ENCODE measurements around the gene EEF2K.

The EEF2K gene

DNA sequence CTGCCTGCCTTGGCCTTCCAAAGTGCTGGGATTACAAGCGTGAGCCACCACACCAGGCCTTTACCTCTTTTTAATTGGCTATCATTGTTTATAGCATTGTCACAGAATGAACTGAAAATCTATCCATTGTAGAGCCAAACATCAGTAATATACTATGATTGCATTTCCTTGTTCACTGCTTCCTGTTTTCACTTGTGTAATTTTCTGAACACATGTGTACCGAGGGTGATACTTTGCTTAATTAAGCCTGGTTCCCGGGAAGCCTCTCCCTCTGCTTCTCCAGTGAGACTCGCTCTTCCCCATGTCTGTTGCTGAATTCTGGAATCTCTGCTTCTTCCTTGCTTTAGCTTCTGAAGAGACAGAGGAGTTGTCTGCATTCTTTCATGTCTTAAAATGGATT, 124.2 kb downstream of the EEF2K start:
- 94 to 95% methylated on average over 4 of the region's 4 CpGs for WGBS, 2 experiments

GRCh38 chr16:22333457-22333994, 127.4 kb downstream of the EEF2K start:
- H3K4me1 ChIP-seq (ENCODE audit: control insufficient read depth, insufficient read depth, low read length): no peaks in the 10 kb centered on the region
- 76% methylated on average over 6 of the region's 6 CpGs for WGBS, 2 experiments
- H3K36me3 ChIP-seq (ENCODE audit: control insufficient read depth, insufficient read depth, low read length): peaks cover 35% of the 10 kb centered on the region
- no peak overlapping the region for H3K27ac ChIP-seq (ENCODE audit: insufficient read depth, low read depth, low read length, poor library complexity, severe bottlenecking)
- no peaks in the 10 kb centered on the region for H3K27me3 ChIP-seq (ENCODE audit: control insufficient read depth, insufficient read depth, low read length, poor library complexity, severe bottlenecking)
- H3K4me3 ChIP-seq (ENCODE audit: insufficient read depth, low read depth, low read length): no peak overlapping the region
- no peaks in the 10 kb centered on the region for H3K9me3 ChIP-seq (ENCODE audit: control insufficient read depth, low read length)

More for the DNA sequence above, 124.2 kb downstream of the EEF2K start:
- H3K27ac ChIP-seq (ENCODE audit: insufficient read depth, low read depth, low read length, poor library complexity, severe bottlenecking): no peak overlapping the region
- no peaks in the 10 kb centered on the region for H3K9me3 ChIP-seq (ENCODE audit: control insufficient read depth, low read length)
- no peak overlapping the region for H3K4me3 ChIP-seq (ENCODE audit: insufficient read depth, low read depth, low read length)
- H3K36me3 ChIP-seq (ENCODE audit: control insufficient read depth, insufficient read depth, low read length): peaks cover 40% of the 10 kb centered on the region
- H3K4me1 ChIP-seq (ENCODE audit: control insufficient read depth, insufficient read depth, low read length): no peaks in the 10 kb centered on the region
- H3K27me3 ChIP-seq (ENCODE audit: control insufficient read depth, insufficient read depth, low read length, poor library complexity, severe bottlenecking): no peaks in the 10 kb centered on the region

DNA sequence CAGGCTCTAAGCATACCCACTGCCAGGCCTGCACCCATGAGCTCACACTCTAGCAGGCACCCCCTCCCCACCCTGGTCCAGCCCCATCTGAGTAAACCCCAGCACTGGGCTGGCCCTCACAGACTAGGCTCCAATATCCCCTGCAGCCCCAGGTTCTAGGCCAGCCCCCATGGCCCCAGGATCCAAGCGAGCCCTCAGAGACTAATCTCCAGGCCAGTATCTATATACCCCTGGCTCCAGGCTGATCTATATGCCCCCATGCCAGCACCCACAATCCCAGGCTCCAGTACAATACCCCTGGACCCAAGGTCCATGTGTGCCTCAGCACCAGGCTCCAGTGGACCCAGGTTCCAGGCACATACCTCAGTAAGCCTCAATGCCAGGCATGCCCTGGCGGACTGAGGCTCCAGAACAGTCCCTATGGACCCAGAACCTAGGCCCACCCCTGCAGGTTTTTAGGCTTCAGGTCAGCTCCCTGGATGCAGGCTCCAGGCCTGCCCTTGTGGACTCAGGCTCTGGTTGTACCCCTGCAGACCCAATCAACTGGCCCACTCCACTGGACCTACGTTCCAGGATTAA, 129.7 kb downstream of the EEF2K start:
- H3K4me1 ChIP-seq (ENCODE audit: control insufficient read depth, insufficient read depth, low read length): no peaks in the 10 kb centered on the region
- no peaks in the 10 kb centered on the region for H3K27me3 ChIP-seq (ENCODE audit: control insufficient read depth, insufficient read depth, low read length, poor library complexity, severe bottlenecking)
- 92 to 93% methylated on average over 3 of the region's 3 CpGs for WGBS, 2 experiments
- no peaks in the 10 kb centered on the region for H3K9me3 ChIP-seq (ENCODE audit: control insufficient read depth, low read length)
- H3K4me3 ChIP-seq (ENCODE audit: insufficient read depth, low read depth, low read length): no peak overlapping the region
- no peak overlapping the region for H3K27ac ChIP-seq (ENCODE audit: insufficient read depth, low read depth, low read length, poor library complexity, severe bottlenecking)
- peaks cover 34% of the 10 kb centered on the region for H3K36me3 ChIP-seq (ENCODE audit: control insufficient read depth, insufficient read depth, low read length)

- Histone ChIP-seq H3K9me3 (ENCODE audit: control insufficient read depth, low read length) (no peaks in the 10 kb centered on the region), H3K4me3 (ENCODE audit: insufficient read depth, low read depth, low read length) (no peak overlapping the region), H3K27me3 (ENCODE audit: control insufficient read depth, insufficient read depth, low read length, poor library complexity, severe bottlenecking) (no peaks in the 10 kb centered on the region), H3K36me3 (ENCODE audit: control insufficient read depth, insufficient read depth, low read length) (peaks cover 27% of the 10 kb centered on the region), H3K4me1 (ENCODE audit: control insufficient read depth, insufficient read depth, low read length) (no peaks in the 10 kb centered on the region), H3K27ac (ENCODE audit: insufficient read depth, low read depth, low read length, poor library complexity, severe bottlenecking) (no peak overlapping the region)
These were observed 130.5 kb downstream of the EEF2K start for GRCh38 chr16:22336581-22336980.

- H3K27ac ChIP-seq (ENCODE audit: insufficient read depth, low read depth, low read length, poor library complexity, severe bottlenecking): no peak overlapping the region
- H3K9me3 ChIP-seq (ENCODE audit: control insufficient read depth, low read length): no peaks in the 10 kb centered on the region
- no peaks in the 10 kb centered on the region for H3K4me1 ChIP-seq (ENCODE audit: control insufficient read depth, insufficient read depth, low read length)
- no peaks in the 10 kb centered on the region for H3K27me3 ChIP-seq (ENCODE audit: control insufficient read depth, insufficient read depth, low read length, poor library complexity, severe bottlenecking)
- H3K36me3 ChIP-seq (ENCODE audit: control insufficient read depth, insufficient read depth, low read length): peaks cover 23% of the 10 kb centered on the region
- H3K4me3 ChIP-seq (ENCODE audit: insufficient read depth, low read depth, low read length): no peak overlapping the region
These were observed 131.0 kb downstream of the EEF2K start for GRCh38 chr16:22337045-22337444.

- 91 to 96% methylated on average over 2 to 4 of the region's 4 CpGs for WGBS, 2 experiments
- peaks cover 21% of the 10 kb centered on the region for H3K36me3 ChIP-seq (ENCODE audit: control insufficient read depth, insufficient read depth, low read length)
- no peak overlapping the region for H3K4me3 ChIP-seq (ENCODE audit: insufficient read depth, low read depth, low read length)
These were observed 132.0 kb downstream of the EEF2K start for GRCh38 chr16:22337849-22338635.

More at GRCh38 chr16:22337849-22338635, 132.0 kb downstream of the EEF2K start:
- Histone ChIP-seq H3K4me1 (ENCODE audit: control insufficient read depth, insufficient read depth, low read length) (no peaks in the 10 kb centered on the region), H3K27ac (ENCODE audit: insufficient read depth, low read depth, low read length, poor library complexity, severe bottlenecking) (no peak overlapping the region), H3K27me3 (ENCODE audit: control insufficient read depth, insufficient read depth, low read length, poor library complexity, severe bottlenecking) (no peaks in the 10 kb centered on the region), H3K9me3 (ENCODE audit: control insufficient read depth, low read length) (no peaks in the 10 kb centered on the region)
